Measurements from ENCODE around the gene ANP32E.
"Not testable (repeated sequence)": the region's sequence is repeated elsewhere in the genome, so short reads cannot be mapped to it uniquely, and the experiment has no call there.

The ANP32E gene

DNA sequence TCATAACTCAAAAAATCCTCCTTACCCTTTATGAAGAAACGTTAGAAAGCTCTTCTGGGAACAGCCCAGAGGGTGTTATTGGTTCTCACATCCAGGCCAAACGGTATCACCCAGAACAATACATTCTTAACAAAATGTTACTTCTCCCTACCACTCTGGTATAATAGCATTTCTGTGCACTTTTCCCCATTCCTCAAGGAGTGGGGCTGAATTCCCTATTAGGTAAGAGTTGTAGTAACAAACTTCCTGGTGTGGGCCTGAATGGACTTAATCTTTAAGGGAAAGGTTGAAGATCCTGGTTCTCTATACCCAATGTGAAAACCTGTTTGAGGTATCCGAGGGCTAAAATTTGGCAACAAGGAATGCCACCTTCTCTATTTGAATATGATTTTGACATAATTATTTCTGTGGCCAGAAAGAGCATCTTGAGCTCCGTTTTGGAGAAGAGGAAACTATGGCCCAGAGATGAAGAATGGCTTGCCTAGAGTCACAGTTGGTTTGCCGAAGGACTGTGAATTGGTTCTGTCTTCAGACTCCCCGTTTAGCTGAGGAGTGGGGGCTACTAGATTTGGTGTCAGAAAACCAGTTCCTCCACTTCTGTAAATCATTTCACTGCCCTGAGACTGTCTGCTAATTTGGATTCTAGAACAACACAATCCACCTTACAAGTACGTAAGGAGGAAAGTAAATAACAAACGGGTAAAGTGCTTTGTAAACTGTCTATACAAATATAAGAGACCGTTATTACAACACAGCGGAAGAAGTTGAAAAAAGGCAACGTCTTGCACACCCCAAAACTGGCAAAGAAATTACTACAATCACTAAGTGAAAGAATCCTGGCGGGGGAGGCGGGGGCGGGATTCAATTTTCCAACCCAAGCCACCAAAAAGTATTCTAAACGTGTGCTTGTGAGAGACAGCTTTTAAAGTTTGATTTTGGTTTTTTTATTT is 2.3 kb downstream of the ANP32E start:
- H3K27me3 ChIP-seq (ENCODE audit: insufficient read depth, poor library complexity, severe bottlenecking) = no peaks in the 10 kb centered on the region
- peak overlapping the region; percentile 97 for H3K27ac ChIP-seq (replicated peaks)
- no peak; the same call in 1 of the 2 replicates for TF ChIP-seq POLR2AphosphoS5 (IDR thresholded peaks at IDR 0.05; ENCODE audit: low read depth)
- peak; percentile 47; the same call in 1 of the 2 replicates for TF ChIP-seq SPI1 (IDR thresholded peaks at IDR 0.05; ENCODE audit: borderline replicate concordance, low read depth)
- TF ChIP-seq, protein P1, sequence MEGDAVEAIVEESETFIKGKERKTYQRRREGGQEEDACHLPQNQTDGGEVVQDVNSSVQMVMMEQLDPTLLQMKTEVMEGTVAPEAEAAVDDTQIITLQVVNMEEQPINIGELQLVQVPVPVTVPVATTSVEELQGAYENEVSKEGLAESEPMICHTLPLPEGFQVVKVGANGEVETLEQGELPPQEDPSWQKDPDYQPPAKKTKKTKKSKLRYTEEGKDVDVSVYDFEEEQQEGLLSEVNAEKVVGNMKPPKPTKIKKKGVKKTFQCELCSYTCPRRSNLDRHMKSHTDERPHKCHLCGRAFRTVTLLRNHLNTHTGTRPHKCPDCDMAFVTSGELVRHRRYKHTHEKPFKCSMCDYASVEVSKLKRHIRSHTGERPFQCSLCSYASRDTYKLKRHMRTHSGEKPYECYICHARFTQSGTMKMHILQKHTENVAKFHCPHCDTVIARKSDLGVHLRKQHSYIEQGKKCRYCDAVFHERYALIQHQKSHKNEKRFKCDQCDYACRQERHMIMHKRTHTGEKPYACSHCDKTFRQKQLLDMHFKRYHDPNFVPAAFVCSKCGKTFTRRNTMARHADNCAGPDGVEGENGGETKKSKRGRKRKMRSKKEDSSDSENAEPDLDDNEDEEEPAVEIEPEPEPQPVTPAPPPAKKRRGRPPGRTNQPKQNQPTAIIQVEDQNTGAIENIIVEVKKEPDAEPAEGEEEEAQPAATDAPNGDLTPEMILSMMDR (IDR thresholded peaks at IDR 0.05; ENCODE audit: insufficient read depth, low read length) = no peak
- TF ChIP-seq, protein P2, sequence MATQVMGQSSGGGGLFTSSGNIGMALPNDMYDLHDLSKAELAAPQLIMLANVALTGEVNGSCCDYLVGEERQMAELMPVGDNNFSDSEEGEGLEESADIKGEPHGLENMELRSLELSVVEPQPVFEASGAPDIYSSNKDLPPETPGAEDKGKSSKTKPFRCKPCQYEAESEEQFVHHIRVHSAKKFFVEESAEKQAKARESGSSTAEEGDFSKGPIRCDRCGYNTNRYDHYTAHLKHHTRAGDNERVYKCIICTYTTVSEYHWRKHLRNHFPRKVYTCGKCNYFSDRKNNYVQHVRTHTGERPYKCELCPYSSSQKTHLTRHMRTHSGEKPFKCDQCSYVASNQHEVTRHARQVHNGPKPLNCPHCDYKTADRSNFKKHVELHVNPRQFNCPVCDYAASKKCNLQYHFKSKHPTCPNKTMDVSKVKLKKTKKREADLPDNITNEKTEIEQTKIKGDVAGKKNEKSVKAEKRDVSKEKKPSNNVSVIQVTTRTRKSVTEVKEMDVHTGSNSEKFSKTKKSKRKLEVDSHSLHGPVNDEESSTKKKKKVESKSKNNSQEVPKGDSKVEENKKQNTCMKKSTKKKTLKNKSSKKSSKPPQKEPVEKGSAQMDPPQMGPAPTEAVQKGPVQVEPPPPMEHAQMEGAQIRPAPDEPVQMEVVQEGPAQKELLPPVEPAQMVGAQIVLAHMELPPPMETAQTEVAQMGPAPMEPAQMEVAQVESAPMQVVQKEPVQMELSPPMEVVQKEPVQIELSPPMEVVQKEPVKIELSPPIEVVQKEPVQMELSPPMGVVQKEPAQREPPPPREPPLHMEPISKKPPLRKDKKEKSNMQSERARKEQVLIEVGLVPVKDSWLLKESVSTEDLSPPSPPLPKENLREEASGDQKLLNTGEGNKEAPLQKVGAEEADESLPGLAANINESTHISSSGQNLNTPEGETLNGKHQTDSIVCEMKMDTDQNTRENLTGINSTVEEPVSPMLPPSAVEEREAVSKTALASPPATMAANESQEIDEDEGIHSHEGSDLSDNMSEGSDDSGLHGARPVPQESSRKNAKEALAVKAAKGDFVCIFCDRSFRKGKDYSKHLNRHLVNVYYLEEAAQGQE (IDR thresholded peaks at IDR 0.05; ENCODE audit: insufficient replicate concordance, low read depth) = peak; percentile 12
- TF ChIP-seq GABPA (IDR thresholded peaks at IDR 0.05; ENCODE audit: low read depth) = peak; percentile 32; the same call in 1 of the 2 replicates
- H3K4me3 ChIP-seq (replicated peaks; ENCODE audit: insufficient read depth, low read length) = peak overlapping the region; percentile 72
- peak in 1 of 2 experiments; percentile 70 for DNase-seq (ENCODE audit: low read depth in 1 of 2, low spot score in 1 of 2)

DNA sequence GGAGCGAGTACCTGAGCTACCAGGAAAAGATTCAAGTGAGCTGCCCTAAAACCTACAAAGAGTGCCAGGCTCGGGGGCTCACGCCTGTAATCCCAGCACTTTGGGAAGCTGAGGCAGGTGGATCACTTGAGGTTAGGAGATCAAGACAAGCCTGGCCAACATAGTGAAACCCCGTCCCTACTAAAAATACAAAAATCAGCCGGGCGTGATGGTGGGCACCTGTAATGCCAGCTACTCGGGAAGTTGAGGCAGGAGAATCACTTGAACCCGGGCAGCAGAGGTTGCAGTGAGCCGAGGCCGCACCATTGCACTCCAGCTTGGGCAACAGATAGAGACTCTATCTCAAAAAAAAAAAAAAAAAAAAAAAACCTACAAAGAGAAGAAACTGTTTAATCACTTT is 3.0 kb downstream of the ANP32E start:
- DNase-seq (ENCODE audit: low read depth in 1 of 2, low spot score in 1 of 2); H3K27me3 ChIP-seq (ENCODE audit: insufficient read depth, poor library complexity, severe bottlenecking): not testable (repeated sequence)
- Histone ChIP-seq H3K4me3 (replicated peaks; ENCODE audit: insufficient read depth, low read length) (peak overlapping the region; percentile 72), H3K27ac (replicated peaks) (peak overlapping the region; percentile 97)

DNA sequence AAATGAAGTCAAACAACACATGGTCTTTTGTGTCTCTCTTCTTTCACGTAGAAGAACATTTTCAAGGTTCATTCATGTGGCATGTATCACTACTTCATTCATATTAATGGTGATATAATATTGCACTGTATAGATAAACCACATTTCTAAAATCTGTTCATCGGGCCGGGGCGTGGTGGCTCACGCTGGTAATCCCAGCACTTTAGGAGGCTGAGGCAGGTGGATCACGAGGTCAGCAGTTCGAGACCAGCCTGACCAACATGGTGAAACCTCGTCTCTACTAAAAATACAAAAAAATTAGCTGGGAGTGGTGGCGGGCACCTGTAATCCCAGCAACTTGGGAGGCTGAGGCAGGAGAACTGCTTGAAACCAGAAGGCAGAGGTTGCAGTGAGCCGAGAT is 7.7 kb downstream of the ANP32E start:
- not testable (repeated sequence) for H3K27me3 ChIP-seq (ENCODE audit: insufficient read depth, poor library complexity, severe bottlenecking); H3K4me3 ChIP-seq (replicated peaks; ENCODE audit: insufficient read depth, low read length); DNase-seq (ENCODE audit: low read depth in 1 of 2, low spot score in 1 of 2); H3K27ac ChIP-seq (replicated peaks)

DNA sequence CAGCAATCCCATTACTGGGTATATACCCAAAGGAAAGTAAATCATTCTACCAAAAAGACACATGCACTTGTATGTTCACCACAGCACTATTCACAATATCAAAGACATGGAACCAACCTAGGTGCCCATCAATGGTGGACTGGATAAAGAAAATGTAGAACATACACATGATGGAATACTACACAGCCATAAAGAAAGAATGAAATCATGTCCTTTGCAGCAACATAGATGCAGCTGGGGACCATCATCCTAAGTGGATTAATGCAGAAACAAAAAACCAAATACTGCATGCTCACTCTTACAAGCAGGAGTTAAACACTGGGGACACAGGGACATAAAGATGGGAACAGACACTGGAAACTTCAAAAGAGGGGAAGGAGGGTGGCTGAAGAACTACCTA is 8.7 kb downstream of the ANP32E start:
- H3K27me3 ChIP-seq (ENCODE audit: insufficient read depth, poor library complexity, severe bottlenecking) = no peaks in the 10 kb centered on the region
- H3K27ac ChIP-seq (replicated peaks) = no peak overlapping the region
- no peak for TF ChIP-seq GABPA (IDR thresholded peaks at IDR 0.05; ENCODE audit: low read depth)
- TF ChIP-seq, protein P1 (IDR thresholded peaks at IDR 0.05; ENCODE audit: insufficient read depth, low read length) = no peak
- TF ChIP-seq SPI1 (IDR thresholded peaks at IDR 0.05; ENCODE audit: borderline replicate concordance, low read depth) = no peak
- no peak for TF ChIP-seq POLR2AphosphoS5 (IDR thresholded peaks at IDR 0.05; ENCODE audit: low read depth)
- TF ChIP-seq, protein P2 (IDR thresholded peaks at IDR 0.05; ENCODE audit: insufficient replicate concordance, low read depth) = no peak
- DNase-seq (ENCODE audit: low read depth in 1 of 2, low spot score in 1 of 2) = no peak
- H3K4me3 ChIP-seq (replicated peaks; ENCODE audit: insufficient read depth, low read length) = no peak overlapping the region
